RWPE2 (cell line): ENCODE results near the gene TRIM29.

Experiments
- ATAC-seq: fragments of 200-7000 bp; cut with Tn5 transposase; 3 replicates; pipeline ENCODE4 v1.9.1; 2021; ENCODE audit warnings: low read depth
- DNase-seq: peaks from one replicate; pipeline ENCODE4 v3.0.0-alpha.2; 2020; ENCODE audit warnings: low spot score
- H3K27ac ChIP-seq: fragments of 450-650 bp; 2 replicates; pipeline ENCODE4 v1.5.1; 2017; ENCODE audit warnings: mild to moderate bottlenecking; ENCODE audit not compliant: poor library complexity, severe bottlenecking
- H3K27me3 ChIP-seq: fragments of 250-450 bp; sonication (Bioruptor Pico); 2 replicates; pipeline ENCODE4 v1.5.1; 2021; ENCODE audit warnings: mild to moderate bottlenecking, moderate library complexity; ENCODE audit not compliant: insufficient read depth, poor library complexity, severe bottlenecking
- H3K36me3 ChIP-seq: fragments of 250-450 bp; sonication (Bioruptor Pico); 2 replicates; pipeline ENCODE4 v1.5.1; 2020; ENCODE audit warnings: low read depth, mild to moderate bottlenecking, moderate library complexity
- H3K4me1 ChIP-seq: fragments of 250-450 bp; sonication (Bioruptor Pico); 2 replicates; pipeline ENCODE4 v1.5.1; 2021; ENCODE audit warnings: mild to moderate bottlenecking, moderate library complexity; ENCODE audit not compliant: insufficient read depth, poor library complexity, severe bottlenecking
- H3K4me3 ChIP-seq: fragments of 250-450 bp; sonication (Bioruptor Pico); 2 replicates; pipeline ENCODE4 v1.5.1; 2021; ENCODE audit warnings: mild to moderate bottlenecking, moderate library complexity; ENCODE audit not compliant: severe bottlenecking
- H3K9me3 ChIP-seq: fragments of 250-450 bp; sonication (Bioruptor Pico); 2 replicates; pipeline ENCODE4 v1.5.1; 2021; ENCODE audit warnings: mild to moderate bottlenecking, moderate library complexity; ENCODE audit not compliant: severe bottlenecking
- CTCF ChIP-seq: fragments of 450-650 bp; IDR thresholded peaks from one replicate; pipeline ENCODE4 v1.5.1; 2017; ENCODE audit warnings: mild to moderate bottlenecking, moderate library complexity; ENCODE audit not compliant: poor library complexity, severe bottlenecking

TRIM29 gene

GRCh38 chr11:120172054-120172911 lies 34.4 kb upstream of the TRIM29 start:
- ATAC-seq, result peak; percentile 48
- no peaks in the 10 kb centered on the region for H3K4me1 ChIP-seq
- H3K9me3 ChIP-seq, result no peaks in the 10 kb centered on the region
- no peak overlapping the region for H3K4me3 ChIP-seq
- no peak for DNase-seq
- H3K27me3 ChIP-seq, result peaks cover 6% of the 10 kb centered on the region
- H3K27ac ChIP-seq, result no peak overlapping the region
- peak; percentile 67 for TF ChIP-seq CTCF
- no peaks in the 10 kb centered on the region for H3K36me3 ChIP-seq

DNA sequence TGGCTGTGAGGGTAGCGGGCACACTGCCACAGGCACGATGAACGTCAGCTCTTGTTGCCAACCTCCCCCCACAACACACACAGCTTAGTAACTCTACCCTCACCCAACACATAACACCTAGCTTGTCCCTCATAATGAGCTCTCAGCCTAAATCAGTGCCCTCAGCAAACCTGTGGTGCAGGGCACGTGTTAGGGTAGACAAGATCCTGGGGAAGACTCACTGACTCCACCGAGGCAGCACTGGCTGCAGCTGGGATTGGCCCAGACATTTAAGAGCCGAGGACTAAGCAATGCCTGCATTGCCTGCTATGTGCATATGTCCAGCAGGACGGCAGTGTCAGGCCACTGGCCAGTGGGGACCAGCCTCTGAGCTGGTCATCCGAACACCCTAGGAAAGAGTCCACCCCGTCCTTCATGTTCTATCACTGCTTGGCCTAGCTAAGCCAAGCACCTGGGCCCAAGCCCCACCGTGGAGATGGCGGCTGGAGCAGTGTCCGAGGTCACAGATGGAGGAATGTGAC lies 32.9 kb upstream of the TRIM29 start:
- TF ChIP-seq CTCF, result no peak
- H3K27me3 ChIP-seq, result peaks cover 1% of the 10 kb centered on the region
- H3K4me1 ChIP-seq, result no peaks in the 10 kb centered on the region
- no peaks in the 10 kb centered on the region for H3K36me3 ChIP-seq
- no peak overlapping the region for H3K4me3 ChIP-seq
- ATAC-seq (no peak), DNase-seq (no peak)
- H3K9me3 ChIP-seq, result no peaks in the 10 kb centered on the region
- no peak overlapping the region for H3K27ac ChIP-seq

DNA sequence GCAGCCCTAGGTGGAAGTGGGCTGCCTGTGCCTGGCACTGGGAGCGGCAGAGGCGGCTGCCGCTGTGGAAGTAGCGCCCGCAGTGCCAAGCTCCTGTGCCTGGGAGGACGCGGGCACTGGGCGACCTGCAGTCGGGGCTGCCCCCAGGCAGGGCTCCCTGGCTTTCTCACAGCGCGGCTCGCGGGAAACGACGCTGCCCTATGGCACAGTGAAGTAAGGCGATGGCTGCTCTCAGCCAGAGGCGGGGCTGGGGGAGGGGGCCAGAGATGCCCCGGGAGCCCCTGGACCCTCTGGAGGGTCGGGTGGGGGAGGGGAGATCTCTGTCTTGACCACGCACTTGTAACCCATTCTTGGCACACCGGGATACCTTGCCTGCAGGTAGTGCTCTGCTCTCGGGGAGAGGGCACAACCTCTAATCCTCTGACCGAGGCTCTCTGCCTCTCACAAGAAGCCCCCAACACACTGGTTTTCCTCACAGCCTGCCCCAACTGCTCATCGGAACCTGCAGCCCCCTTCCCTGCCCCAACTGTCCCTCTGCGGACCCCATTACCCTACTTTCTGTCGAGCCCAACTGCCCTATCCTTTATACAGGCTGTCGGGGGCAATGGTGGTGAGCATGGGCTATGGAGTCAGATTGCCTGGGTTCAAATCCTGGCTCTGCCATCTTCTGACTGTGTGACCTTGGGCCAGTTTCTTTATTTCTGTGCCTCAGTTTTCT lies 32.2 kb upstream of the TRIM29 start:
- ATAC-seq, result no peak
- Histone ChIP-seq H3K36me3 (no peaks in the 10 kb centered on the region), H3K9me3 (no peaks in the 10 kb centered on the region), H3K27me3 (no peaks in the 10 kb centered on the region), H3K27ac (no peak overlapping the region), H3K4me3 (no peak overlapping the region), H3K4me1 (no peaks in the 10 kb centered on the region)
- peak; percentile 55 for DNase-seq
- TF ChIP-seq CTCF, result no peak

DNA sequence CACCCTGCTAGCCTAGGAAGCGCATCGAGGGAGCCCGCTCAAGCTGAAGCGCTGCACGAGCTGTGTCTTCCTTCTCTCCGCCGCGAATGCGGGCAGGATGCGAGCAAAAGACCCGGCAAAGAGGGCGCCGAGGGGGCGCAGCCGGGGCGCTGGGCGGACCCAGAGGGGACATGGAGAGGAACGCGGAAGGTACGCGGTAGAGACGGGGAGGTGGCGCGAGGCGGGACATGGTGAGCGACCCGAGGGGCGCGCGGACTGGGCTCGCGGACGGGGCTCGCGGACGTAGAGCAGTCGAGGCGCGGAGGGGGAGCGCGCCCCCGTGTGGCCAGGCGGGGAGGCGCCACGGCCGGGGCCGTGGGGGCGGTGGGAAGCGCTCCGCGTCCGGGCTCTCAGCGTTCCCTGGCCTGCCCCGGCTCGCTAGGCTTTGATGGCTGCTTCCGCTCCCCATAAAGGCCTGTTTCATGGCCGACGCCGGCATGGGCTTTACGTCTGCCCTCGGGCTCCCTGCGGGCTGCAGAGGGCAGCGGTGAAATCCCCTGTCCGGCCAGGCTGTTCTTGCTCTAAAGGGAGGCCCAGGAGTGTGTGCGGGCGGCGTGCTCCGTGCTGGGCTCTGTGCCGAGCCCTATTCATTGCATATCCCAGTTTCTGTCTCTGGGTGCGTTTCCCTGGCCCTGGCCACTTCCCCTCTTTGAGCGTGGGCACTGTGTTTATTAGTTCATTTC lies 31.2 kb upstream of the TRIM29 start:
- Histone ChIP-seq H3K4me1 (no peaks in the 10 kb centered on the region), H3K27ac (no peak overlapping the region), H3K27me3 (no peaks in the 10 kb centered on the region), H3K9me3 (no peaks in the 10 kb centered on the region), H3K4me3 (peak overlapping the region; percentile 31), H3K36me3 (no peaks in the 10 kb centered on the region)
- TF ChIP-seq CTCF, result peak; percentile 95
- DNase-seq (no peak), ATAC-seq (peak; percentile 84)
